K562 (cell line): ENCODE results near the gene BOD1L2. TPM values are rescaled to one million over a fixed set of nuclear protein-coding genes. Genes with fewer than 3 reads are reported as not detected.

Experiments used
- ARID1B ChIP-seq: fragments of 450-650 bp; IDR thresholded peaks from 2 replicates; pipeline ENCODE4 v1.6.1; 2016; ENCODE audit warnings: antibody characterized with exemption, mild to moderate bottlenecking, inconsistent platforms
- BCL6 ChIP-seq: fragments of 250-450 bp; sonication (Bioruptor Pico); IDR thresholded peaks from 2 replicates; pipeline ENCODE4 v1.4.0; 2020
- BMI1 ChIP-seq: fragments of 150-350 bp; IDR thresholded peaks from 2 replicates; pipeline ENCODE4 v1.6.1; 2014; ENCODE audit warnings: low read length
- CXXC5 ChIP-seq: fragments of 250-450 bp; sonication (Bioruptor Pico); IDR thresholded peaks from 2 replicates; pipeline ENCODE4 v1.8.0; 2022; ENCODE audit warnings: inconsistent platforms, mild to moderate bottlenecking, moderate library complexity
- ELF4 ChIP-seq: fragments of 450-650 bp; formaldehyde crosslinking; IDR thresholded peaks from 2 replicates; pipeline ENCODE4 v1.4.0; 2022; ENCODE audit warnings: missing genetic modification characterization
- FOXA3 ChIP-seq, 2 experiments: fragments of 450-650 bp in 1 of 2; sonication (generic) in 1 of 2; formaldehyde crosslinking; IDR thresholded peaks in 1 of 2; conservative IDR thresholded peaks in 1 of 2; 2 replicates each; pipeline versions ENCODE4 v1.4.0 to v1.8.0; 2020 to 2022; ENCODE audit warnings: mild to moderate bottlenecking in 2 of 2, missing genetic modification reagents in 1 of 2
- FOXJ2 ChIP-seq: fragments of 200-800 bp; sonication (Bioruptor generic); IDR thresholded peaks from 2 replicates; pipeline ENCODE4 v1.6.1; 2016; ENCODE audit warnings: missing genetic modification characterization, missing compliant biosample characterization
- FOXK2 ChIP-seq, 2 experiments: fragments of 450-650 bp; IDR thresholded peaks in 1 of 2; conservative IDR thresholded peaks in 1 of 2; 2 replicates each; pipeline ENCODE4 v1.6.1; 2016; ENCODE audit warnings: low read depth in 2 of 2, mild to moderate bottlenecking in 1 of 2
- FOXP1 ChIP-seq: sonication (generic); formaldehyde crosslinking; IDR thresholded peaks from 2 replicates; pipeline ENCODE4 v1.8.0; 2022; ENCODE audit warnings: mild to moderate bottlenecking, missing genetic modification reagents
- GABPA ChIP-seq: fragments of 200-800 bp; sonication (Bioruptor generic); conservative IDR thresholded peaks from 2 replicates; pipeline ENCODE4 v1.6.1; 2016; ENCODE audit warnings: low read depth, missing genetic modification characterization, missing compliant biosample characterization
- HEY1 ChIP-seq: fragments of 250-450 bp; sonication (Bioruptor Pico); IDR thresholded peaks from 2 replicates; pipeline ENCODE4 v1.5.0; 2020; ENCODE audit warnings: mild to moderate bottlenecking, moderate library complexity, borderline replicate concordance
- KLF6 ChIP-seq: fragments of 250-450 bp; sonication (Bioruptor Pico); IDR thresholded peaks from 2 replicates; pipeline ENCODE4 v1.4.0; 2020; ENCODE audit warnings: mild to moderate bottlenecking, moderate library complexity, borderline replicate concordance
- MYBL2 ChIP-seq, 2 experiments: fragments of 450-650 bp in 1 of 2; sonication (generic) in 1 of 2; formaldehyde crosslinking in 1 of 2; IDR thresholded peaks; 2 replicates each; pipeline versions ENCODE4 v1.6.1 to v1.8.1; 2017 to 2022; ENCODE audit warnings: borderline replicate concordance in 1 of 2, inconsistent platforms in 1 of 2, low read depth in 1 of 2, mild to moderate bottlenecking in 1 of 2, missing genetic modification reagents in 1 of 2, moderate library complexity in 1 of 2
- PTBP1 ChIP-seq: fragments of 200-400 bp; formaldehyde crosslinking; IDR thresholded peaks from 2 replicates; pipeline ENCODE4 v1.6.1; 2017; ENCODE audit warnings: low read depth, low read length
- SMAD1 ChIP-seq: fragments of 150-350 bp; IDR thresholded peaks from 2 replicates; pipeline ENCODE4 v1.6.1; 2014; ENCODE audit warnings: low read length, low read depth; ENCODE audit not compliant: partially characterized antibody
- TAL1 ChIP-seq: fragments of 450-650 bp; IDR thresholded peaks from 2 replicates; pipeline ENCODE4 v1.6.1; 2016; ENCODE audit warnings: mild to moderate bottlenecking
- ZNF121 ChIP-seq: sonication (generic); formaldehyde crosslinking; conservative IDR thresholded peaks from 2 replicates; pipeline ENCODE4 v1.8.0; 2022; ENCODE audit warnings: missing genetic modification reagents
- ZNF212 ChIP-seq: fragments of 450-650 bp; formaldehyde crosslinking; IDR thresholded peaks from 2 replicates; pipeline ENCODE4 v1.4.0; 2020; ENCODE audit warnings: mild to moderate bottlenecking
- ZNF644 ChIP-seq: fragments of 200-800 bp; sonication (Bioruptor generic); IDR thresholded peaks from 2 replicates; pipeline ENCODE4 v1.6.1; 2016; ENCODE audit warnings: low read depth, missing genetic modification characterization, missing compliant biosample characterization
- polyA plus RNA-seq, 8 experiments: library from polyadenylated mRNA; depleted of rRNA in 4 of 8; stranded (reverse) in 5 of 8; unstranded in 3 of 8; fragments of >200 nt; fragmentation: Nextera tagmentation in 2 of 8; fragmentation: Illumina TruSeq in 1 of 8; extraction: Ambion mirVana in 2 of 8; extraction: Trizol in 1 of 8; gene quantifications; 2 replicates each; pipeline versions ENCODE4 v1.2.1 to v1.2.3, GENCODE V29; 2011 to 2014; ENCODE audit warnings: inconsistent platforms in 1 of 8, missing spikeins in 1 of 8
- total RNA-seq, 7 experiments: library from RNA; depleted of rRNA in 6 of 7; stranded (reverse); fragments of >200 nt in 6 of 7; fragmentation: Illumina TruSeq in 2 of 7; extraction: Trizol in 2 of 7; gene quantifications; 2 replicates each; pipeline versions ENCODE4 v1.2.1 to v1.2.3, GENCODE V29; 2011 to 2021; ENCODE audit warnings: low replicate concordance in 1 of 7
- TF ChIP-seq, protein P1 (sequence below): fragments of 450-650 bp; formaldehyde crosslinking; IDR thresholded peaks from 2 replicates; pipeline ENCODE4 v1.4.0; 2020; ENCODE audit warnings: mild to moderate bottlenecking, mixed read lengths
- TF ChIP-seq, protein P2 (sequence below): fragments of 250-450 bp; sonication (Bioruptor Pico); IDR thresholded peaks from 2 replicates; pipeline ENCODE4 v1.8.0; 2022; ENCODE audit warnings: moderate library complexity, mild to moderate bottlenecking, inconsistent platforms
- TF ChIP-seq, protein P3 (sequence below): fragments of 450-650 bp; formaldehyde crosslinking; IDR thresholded peaks from 2 replicates; pipeline ENCODE4 v1.4.0; 2020; ENCODE audit warnings: mild to moderate bottlenecking, moderate library complexity
- TF ChIP-seq, protein P4 (sequence below), 2 experiments: fragments of 250-450 bp in 1 of 2; fragments of 450-650 bp in 1 of 2; sonication (Bioruptor Pico) in 1 of 2; IDR thresholded peaks; 2 replicates each; pipeline versions ENCODE4 v1.6.1 to v1.8.0; 2016 to 2021; ENCODE audit warnings: mild to moderate bottlenecking in 2 of 2, moderate library complexity in 2 of 2, missing compliant biosample characterization in 1 of 2, missing genetic modification characterization in 1 of 2

Gene BOD1L2
- total and polyA plus RNA-seq, 9 of the 15 experiments (the other 6 are each of a cell fraction or from before 2014, with no cell fraction given), result 0.03 TPM; not detected in 8

DNA sequence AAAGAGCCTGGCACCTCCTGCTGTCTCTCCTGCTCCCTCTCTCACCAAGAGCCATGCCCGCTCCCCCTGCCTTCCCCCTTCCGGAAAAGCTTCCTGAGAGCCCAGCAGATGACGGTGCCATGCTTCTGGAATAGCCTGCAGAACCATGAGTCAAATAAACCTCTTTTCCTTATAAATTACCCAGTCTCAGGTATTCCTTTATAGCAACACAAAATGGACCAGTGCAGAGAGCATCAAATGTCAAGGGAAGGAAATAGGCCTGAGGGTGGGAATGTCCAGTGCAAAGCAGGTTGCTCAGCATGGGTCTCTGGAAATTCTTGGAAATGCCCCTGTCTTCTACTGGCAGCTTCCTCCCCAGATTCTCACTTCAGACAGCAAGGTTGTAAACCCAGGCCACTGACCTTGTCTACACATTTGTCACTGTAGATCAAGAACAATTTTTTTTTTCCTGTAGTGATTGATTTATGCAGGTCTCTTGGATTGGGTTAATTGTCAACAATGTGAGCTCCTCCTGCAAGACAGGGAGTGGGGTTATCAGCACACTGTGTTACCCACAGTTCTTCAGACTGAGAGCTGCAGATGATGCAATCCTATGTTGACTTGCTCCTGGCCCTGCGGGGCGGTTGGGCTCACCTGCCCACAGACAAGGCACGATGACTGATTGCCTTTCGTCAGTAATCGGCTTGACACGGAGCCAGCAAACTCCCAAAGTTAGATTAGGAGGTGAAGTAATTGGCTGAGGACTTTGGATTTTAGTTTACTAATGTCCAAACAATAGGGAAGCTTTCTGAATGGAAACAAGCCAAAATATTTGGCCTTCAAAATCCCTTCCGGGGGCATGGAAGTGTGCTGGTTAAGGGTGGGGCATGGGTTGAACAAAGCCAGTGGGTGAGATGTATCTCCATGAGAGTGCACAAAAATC lies 5.4 kb upstream of the BOD1L2 start (continued):
- TF ChIP-seq, protein P1, sequence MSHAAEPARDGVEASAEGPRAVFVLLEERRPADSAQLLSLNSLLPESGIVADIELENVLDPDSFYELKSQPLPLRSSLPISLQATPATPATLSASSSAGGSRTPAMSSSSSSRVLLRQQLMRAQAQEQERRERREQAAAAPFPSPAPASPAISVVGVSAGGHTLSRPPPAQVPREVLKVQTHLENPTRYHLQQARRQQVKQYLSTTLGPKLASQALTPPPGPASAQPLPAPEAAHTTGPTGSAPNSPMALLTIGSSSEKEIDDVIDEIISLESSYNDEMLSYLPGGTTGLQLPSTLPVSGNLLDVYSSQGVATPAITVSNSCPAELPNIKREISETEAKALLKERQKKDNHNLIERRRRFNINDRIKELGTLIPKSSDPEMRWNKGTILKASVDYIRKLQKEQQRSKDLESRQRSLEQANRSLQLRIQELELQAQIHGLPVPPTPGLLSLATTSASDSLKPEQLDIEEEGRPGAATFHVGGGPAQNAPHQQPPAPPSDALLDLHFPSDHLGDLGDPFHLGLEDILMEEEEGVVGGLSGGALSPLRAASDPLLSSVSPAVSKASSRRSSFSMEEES, result no peak
- TF ChIP-seq GABPA (tag) (peak; percentile 48; the same call in 1 of the 2 replicates), BMI1 (no peak), TAL1 (peak; percentile 56), MYBL2 (IDR thresholded peaks at IDR 0.05; ENCODE audit: low read depth) (no peak), MYBL2 (CRISPR knock-in tag; IDR thresholded peaks at IDR 0.05; ENCODE audit: borderline replicate concordance) (no peak), FOXJ2 (tag) (peak; percentile 93), ZNF121 (no peak), HEY1 (no peak), BCL6 (no peak), KLF6 (no peak), ZNF212 (no peak), FOXK2 (conservative IDR thresholded peaks at IDR 0.05 in 1 of 2, IDR thresholded peaks at IDR 0.05 in 1 of 2; ENCODE audit: low read depth in 2 of 2) (peak; percentile 57 to 74), SMAD1 (no peak), PTBP1 (no peak), FOXP1 (CRISPR knock-in tag) (peak; percentile 27; the same call in 1 of the 2 replicates), ARID1B (peak; percentile 79; the same call in 1 of the 2 replicates), CXXC5 (CRISPR knock-in tag) (peak; percentile 86), ZNF644 (peak; percentile 53; the same call in 1 of the 2 replicates), FOXA3 (CRISPR knock-in tag; conservative IDR thresholded peaks at IDR 0.05 in 1 of 2, IDR thresholded peaks at IDR 0.05 in 1 of 2) (peak; percentile 62 to 94; a peak in 2 of 4 replicates), ELF4 (CRISPR knock-in tag) (no peak)
- TF ChIP-seq, protein P2, sequence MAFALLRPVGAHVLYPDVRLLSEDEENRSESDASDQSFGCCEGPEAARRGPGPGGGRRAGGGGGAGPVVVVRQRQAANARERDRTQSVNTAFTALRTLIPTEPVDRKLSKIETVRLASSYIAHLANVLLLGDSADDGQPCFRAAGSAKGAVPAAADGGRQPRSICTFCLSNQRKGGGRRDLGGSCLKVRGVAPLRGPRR (CRISPR knock-in tag), result no peak
- TF ChIP-seq, protein P3, sequence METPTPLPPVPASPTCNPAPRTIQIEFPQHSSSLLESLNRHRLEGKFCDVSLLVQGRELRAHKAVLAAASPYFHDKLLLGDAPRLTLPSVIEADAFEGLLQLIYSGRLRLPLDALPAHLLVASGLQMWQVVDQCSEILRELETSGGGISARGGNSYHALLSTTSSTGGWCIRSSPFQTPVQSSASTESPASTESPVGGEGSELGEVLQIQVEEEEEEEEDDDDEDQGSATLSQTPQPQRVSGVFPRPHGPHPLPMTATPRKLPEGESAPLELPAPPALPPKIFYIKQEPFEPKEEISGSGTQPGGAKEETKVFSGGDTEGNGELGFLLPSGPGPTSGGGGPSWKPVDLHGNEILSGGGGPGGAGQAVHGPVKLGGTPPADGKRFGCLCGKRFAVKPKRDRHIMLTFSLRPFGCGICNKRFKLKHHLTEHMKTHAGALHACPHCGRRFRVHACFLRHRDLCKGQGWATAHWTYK (CRISPR knock-in tag), result 0 out of 2 replicates have a peak, but pooled peaks have one; percentile 60
- TF ChIP-seq, protein P4, sequence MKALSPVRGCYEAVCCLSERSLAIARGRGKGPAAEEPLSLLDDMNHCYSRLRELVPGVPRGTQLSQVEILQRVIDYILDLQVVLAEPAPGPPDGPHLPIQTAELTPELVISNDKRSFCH (CRISPR knock-in tag; IDR thresholded peaks at IDR 0.05), result no peak
- TF ChIP-seq, protein P4 (tag; IDR thresholded peaks at IDR 0.05), result no peak
